Breast epithelium (tissue), 3 donors: ENCODE data around the gene OR5B2.

ENCODE experiments used
- CTCF ChIP-seq, 3 donors: fragments of 450-650 bp; IDR thresholded peaks; one replicate each; pipeline ENCODE4 v1.5.1; 2016 to 2017; ENCODE audit warnings: antibody characterized with exemption in 3 of 3, mild to moderate bottlenecking in 3 of 3, moderate library complexity in 3 of 3
- POLR2AphosphoS5 ChIP-seq, 3 donors: sonication (generic); formaldehyde crosslinking; IDR thresholded peaks; one replicate each; pipeline ENCODE4 v1.6.1; 2017; ENCODE audit warnings: antibody characterized with exemption in 3 of 3

GRCh38 chr11:58392746-58393145, 35.2 kb downstream of the OR5B2 start:
- TF ChIP-seq CTCF (IDR thresholded peaks at IDR 0.05) (no peak), POLR2AphosphoS5 (IDR thresholded peaks at IDR 0.05) (no peak)
